ENCODE data around the gene MANF.

MANF gene

DNA sequence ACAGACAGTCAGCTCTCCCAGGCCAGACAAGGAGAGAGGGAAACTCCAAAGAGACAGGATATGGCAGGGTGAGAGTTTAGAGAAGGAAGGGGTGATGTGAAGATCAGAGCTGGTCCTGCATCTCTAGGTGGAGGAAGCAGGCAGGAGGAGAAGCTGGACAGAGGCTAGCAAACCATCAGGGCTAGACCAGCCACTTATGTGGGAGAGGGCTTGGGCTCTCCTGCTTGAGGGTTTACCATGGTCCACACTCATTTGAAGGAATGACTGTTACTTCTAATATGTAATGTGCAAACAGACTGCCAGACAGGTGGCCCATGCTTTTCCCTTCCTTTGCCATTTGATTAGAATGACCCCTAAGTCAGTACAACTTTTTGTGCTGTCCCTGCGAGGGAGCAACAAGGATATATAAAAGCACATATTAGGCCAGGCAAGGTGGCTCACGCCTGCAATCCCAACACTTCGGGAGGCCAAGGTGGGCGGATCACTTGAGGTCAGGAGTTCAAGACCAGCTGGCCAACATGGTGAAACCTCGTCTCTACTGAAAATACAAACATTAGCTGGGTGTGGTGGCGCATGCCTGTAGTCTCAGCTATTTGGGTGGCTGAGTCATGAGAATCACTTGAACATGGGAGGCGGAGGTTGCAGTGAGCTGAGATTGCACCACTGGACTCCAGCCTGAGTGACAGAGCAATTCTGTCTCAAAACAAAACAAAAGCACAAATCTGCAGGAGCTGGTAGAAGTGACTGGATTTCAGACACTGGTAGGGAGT is 41.0 kb upstream of the MANF start:
- Histone ChIP-seq H3K27me3 (replicated peaks; ENCODE audit: insufficient read depth, low read length) (no peaks in the 10 kb centered on the region), H3K4me2 (ENCODE audit: low read depth, low read length) (no peak overlapping the region), H3K4me3 (ENCODE audit: low read length) (no peak overlapping the region), H3K9me3 (replicated peaks; ENCODE audit: insufficient read depth, low read length) (no peaks in the 10 kb centered on the region), H3K27ac (ENCODE audit: low read length) (no peak overlapping the region), H2AFZ (ENCODE audit: low read length) (no peak overlapping the region), H3K79me2 (ENCODE audit: low read length) (no peaks in the 10 kb centered on the region), H3K9ac (ENCODE audit: low read length) (no peak overlapping the region), H4K20me1 (ENCODE audit: insufficient read depth, low read length) (no peaks in the 10 kb centered on the region), H3F3A (ENCODE audit: insufficient read depth, low read length) (no peaks in the 10 kb centered on the region), H3K9me2 (replicated peaks; ENCODE audit: insufficient read depth, low read length) (no peaks in the 10 kb centered on the region), H3K4me1 (ENCODE audit: low read length) (no peaks in the 10 kb centered on the region), H3K36me3 (replicated peaks; ENCODE audit: insufficient read depth, low read length) (no peaks in the 10 kb centered on the region)
- DNase-seq = no peak
- TF ChIP-seq EZH2 (optimal IDR thresholded peaks at IDR 0.05; ENCODE audit: low read depth, low read length) (no peak), EZH2phosphoT487 (IDR thresholded peaks at IDR 0.05; ENCODE audit: low read length) (no peak)
- TF ChIP-seq, protein P1, sequence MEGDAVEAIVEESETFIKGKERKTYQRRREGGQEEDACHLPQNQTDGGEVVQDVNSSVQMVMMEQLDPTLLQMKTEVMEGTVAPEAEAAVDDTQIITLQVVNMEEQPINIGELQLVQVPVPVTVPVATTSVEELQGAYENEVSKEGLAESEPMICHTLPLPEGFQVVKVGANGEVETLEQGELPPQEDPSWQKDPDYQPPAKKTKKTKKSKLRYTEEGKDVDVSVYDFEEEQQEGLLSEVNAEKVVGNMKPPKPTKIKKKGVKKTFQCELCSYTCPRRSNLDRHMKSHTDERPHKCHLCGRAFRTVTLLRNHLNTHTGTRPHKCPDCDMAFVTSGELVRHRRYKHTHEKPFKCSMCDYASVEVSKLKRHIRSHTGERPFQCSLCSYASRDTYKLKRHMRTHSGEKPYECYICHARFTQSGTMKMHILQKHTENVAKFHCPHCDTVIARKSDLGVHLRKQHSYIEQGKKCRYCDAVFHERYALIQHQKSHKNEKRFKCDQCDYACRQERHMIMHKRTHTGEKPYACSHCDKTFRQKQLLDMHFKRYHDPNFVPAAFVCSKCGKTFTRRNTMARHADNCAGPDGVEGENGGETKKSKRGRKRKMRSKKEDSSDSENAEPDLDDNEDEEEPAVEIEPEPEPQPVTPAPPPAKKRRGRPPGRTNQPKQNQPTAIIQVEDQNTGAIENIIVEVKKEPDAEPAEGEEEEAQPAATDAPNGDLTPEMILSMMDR (IDR thresholded peaks at IDR 0.05; ENCODE audit: low read length) = no peak

DNA sequence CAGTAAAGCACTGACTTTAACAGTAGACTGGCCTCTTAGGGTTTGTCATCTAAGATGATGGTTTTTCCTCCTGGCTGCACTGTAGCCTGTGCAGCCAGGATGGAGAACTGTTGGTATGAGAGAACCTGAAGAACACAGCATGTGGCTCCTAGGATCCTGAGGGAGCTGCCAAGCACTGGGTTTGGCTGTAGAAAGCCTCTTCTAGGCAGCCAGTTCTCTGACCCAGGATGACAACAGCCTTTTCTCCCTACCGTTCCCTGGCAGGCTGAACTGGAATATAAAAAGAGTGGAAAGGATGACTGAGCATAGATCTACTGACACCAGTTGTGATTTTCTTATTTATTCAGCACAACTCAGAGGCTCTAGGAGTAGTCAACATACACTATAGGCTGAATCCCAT is 34.3 kb upstream of the MANF start:
- no peaks in the 10 kb centered on the region for H3K9me3 ChIP-seq (replicated peaks; ENCODE audit: insufficient read depth, low read length)
- H4K20me1 ChIP-seq (ENCODE audit: insufficient read depth, low read length) = no peaks in the 10 kb centered on the region
- H3K27ac ChIP-seq (ENCODE audit: low read length) = no peak overlapping the region
- H3K9me2 ChIP-seq (replicated peaks; ENCODE audit: insufficient read depth, low read length) = no peaks in the 10 kb centered on the region
- H3K9ac ChIP-seq (ENCODE audit: low read length) = no peak overlapping the region
- no peak for DNase-seq
- H3K4me3 ChIP-seq (ENCODE audit: low read length) = no peak overlapping the region
- H3F3A ChIP-seq (ENCODE audit: insufficient read depth, low read length) = no peaks in the 10 kb centered on the region
- no peaks in the 10 kb centered on the region for H3K27me3 ChIP-seq (replicated peaks; ENCODE audit: insufficient read depth, low read length)
- H2AFZ ChIP-seq (ENCODE audit: low read length) = no peak overlapping the region
- H3K36me3 ChIP-seq (replicated peaks; ENCODE audit: insufficient read depth, low read length) = no peaks in the 10 kb centered on the region
- no peak for TF ChIP-seq EZH2phosphoT487 (IDR thresholded peaks at IDR 0.05; ENCODE audit: low read length)
- TF ChIP-seq EZH2 (optimal IDR thresholded peaks at IDR 0.05; ENCODE audit: low read depth, low read length) = no peak
- TF ChIP-seq, protein P1 (IDR thresholded peaks at IDR 0.05; ENCODE audit: low read length) = no peak
- no peaks in the 10 kb centered on the region for H3K79me2 ChIP-seq (ENCODE audit: low read length)
- no peak overlapping the region for H3K4me2 ChIP-seq (ENCODE audit: low read depth, low read length)
- no peaks in the 10 kb centered on the region for H3K4me1 ChIP-seq (ENCODE audit: low read length)

DNA sequence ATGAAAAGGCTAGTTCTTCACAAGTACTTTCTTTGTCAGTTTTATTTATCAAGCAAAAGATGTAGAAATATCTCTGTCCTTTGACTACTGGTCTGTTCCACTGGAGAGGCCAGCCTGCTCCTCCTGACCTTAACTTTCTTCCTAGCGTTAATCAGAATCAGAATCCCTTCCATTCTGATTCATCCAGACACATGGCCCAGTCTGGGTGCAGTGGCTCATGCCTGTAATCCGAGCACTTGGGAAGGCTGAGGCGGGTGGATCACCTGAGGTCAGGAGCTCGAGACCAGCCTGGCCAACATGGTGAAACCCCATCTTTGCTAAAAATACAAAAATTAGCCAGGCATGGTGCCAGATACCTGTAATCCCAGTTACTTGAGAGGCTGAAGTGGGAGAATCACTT is 32.0 kb upstream of the MANF start:
- Histone ChIP-seq H2AFZ (ENCODE audit: low read length) (no peak overlapping the region), H3K27ac (ENCODE audit: low read length) (no peak overlapping the region), H3K9ac (ENCODE audit: low read length) (no peak overlapping the region), H3K9me3 (replicated peaks; ENCODE audit: insufficient read depth, low read length) (no peaks in the 10 kb centered on the region), H3K36me3 (replicated peaks; ENCODE audit: insufficient read depth, low read length) (no peaks in the 10 kb centered on the region), H3F3A (ENCODE audit: insufficient read depth, low read length) (no peaks in the 10 kb centered on the region), H3K4me2 (ENCODE audit: low read depth, low read length) (no peak overlapping the region), H3K4me1 (ENCODE audit: low read length) (no peaks in the 10 kb centered on the region), H4K20me1 (ENCODE audit: insufficient read depth, low read length) (no peaks in the 10 kb centered on the region), H3K79me2 (ENCODE audit: low read length) (no peaks in the 10 kb centered on the region), H3K4me3 (ENCODE audit: low read length) (no peak overlapping the region), H3K27me3 (replicated peaks; ENCODE audit: insufficient read depth, low read length) (no peaks in the 10 kb centered on the region), H3K9me2 (replicated peaks; ENCODE audit: insufficient read depth, low read length) (no peaks in the 10 kb centered on the region)
- TF ChIP-seq EZH2phosphoT487 (IDR thresholded peaks at IDR 0.05; ENCODE audit: low read length) (no peak), EZH2 (optimal IDR thresholded peaks at IDR 0.05; ENCODE audit: low read depth, low read length) (no peak)
- TF ChIP-seq, protein P1 (IDR thresholded peaks at IDR 0.05; ENCODE audit: low read length) = no peak
- no peak for DNase-seq
